Endothelial cell (in vitro differentiated cells): ENCODE results near the gene ABCA6. TPM values are rescaled to one million over a fixed set of nuclear protein-coding genes. Genes with fewer than 3 reads are reported as not detected.

Experiments
- DNase-seq: peaks from one replicate; pipeline ENCODE4 v3.0.0; 2021; ENCODE audit warnings: low spot score
- H3K27ac Mint-ChIP-seq: one replicate; pipeline ENCODE4 v1.8.0; 2021; ENCODE audit warnings: mixed read lengths, inconsistent platforms; ENCODE audit not compliant: unreplicated experiment
- H3K27me3 Mint-ChIP-seq: one replicate; pipeline ENCODE4 v1.8.0; 2021; ENCODE audit warnings: mild to moderate bottlenecking, moderate library complexity, mixed read lengths, inconsistent platforms; ENCODE audit not compliant: unreplicated experiment
- H3K36me3 Mint-ChIP-seq: one replicate; pipeline ENCODE4 v1.8.0; 2021; ENCODE audit warnings: mild to moderate bottlenecking, low read depth, mixed read lengths, inconsistent platforms; ENCODE audit not compliant: unreplicated experiment
- H3K4me1 Mint-ChIP-seq: one replicate; pipeline ENCODE4 v1.8.0; 2021; ENCODE audit warnings: mild to moderate bottlenecking, mixed read lengths, inconsistent platforms; ENCODE audit not compliant: unreplicated experiment
- H3K4me3 Mint-ChIP-seq: one replicate; pipeline ENCODE4 v1.8.0; 2021; ENCODE audit warnings: mild to moderate bottlenecking, mixed read lengths, inconsistent platforms; ENCODE audit not compliant: unreplicated experiment
- H3K9me3 Mint-ChIP-seq: one replicate; pipeline ENCODE4 v1.8.0; 2021; ENCODE audit warnings: mixed read lengths, inconsistent platforms; ENCODE audit not compliant: unreplicated experiment
- total RNA-seq: library from RNA; stranded (reverse); fragmentation: NEBNext Ultra II Directional; extraction: Animal tissue kit (Norgen Biotek cat#: 25700); gene quantifications from one replicate; pipeline ENCODE4 v1.2.1, GENCODE V29; 2021; ENCODE audit not compliant: unreplicated experiment
- TF ChIP-seq, protein P1 (sequence below): fragments of 200-600 bp; sonication (generic); IDR thresholded peaks from one replicate; pipeline ENCODE4 v1.5.0; 2021; ENCODE audit warnings: antibody characterized with exemption; ENCODE audit not compliant: unreplicated experiment

The ABCA6 gene
- total RNA-seq, 1 donor from 2014 or later: 0.38 TPM

DNA sequence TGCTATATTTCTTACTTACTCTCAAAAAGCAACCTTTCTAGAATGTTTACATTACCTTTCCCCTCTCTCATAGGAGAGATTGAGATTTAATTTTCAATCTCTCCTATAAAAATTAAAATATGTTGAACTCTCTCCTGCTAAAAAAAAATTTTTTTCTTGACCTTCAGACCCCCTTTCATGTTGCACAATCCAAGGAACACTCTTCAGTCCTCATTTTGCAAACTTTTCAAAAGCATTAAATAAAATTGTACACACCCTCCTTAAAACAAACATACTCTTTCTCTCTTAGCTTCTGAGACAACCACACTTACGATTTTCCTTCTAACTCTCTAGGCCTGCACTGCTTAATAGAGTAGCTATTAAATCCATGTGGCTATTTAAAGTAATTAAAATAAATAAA lies 8.6 kb upstream of the ABCA6 start:
- Mint-ChIP-seq H3K4me3 (no peak overlapping the region), H3K4me1 (peaks cover 4% of the 10 kb centered on the region), H3K27ac (no peak overlapping the region), H3K9me3 (no peaks in the 10 kb centered on the region), H3K36me3 (no peaks in the 10 kb centered on the region), H3K27me3 (no peaks in the 10 kb centered on the region)
- DNase-seq: no peak
- TF ChIP-seq, protein P1, sequence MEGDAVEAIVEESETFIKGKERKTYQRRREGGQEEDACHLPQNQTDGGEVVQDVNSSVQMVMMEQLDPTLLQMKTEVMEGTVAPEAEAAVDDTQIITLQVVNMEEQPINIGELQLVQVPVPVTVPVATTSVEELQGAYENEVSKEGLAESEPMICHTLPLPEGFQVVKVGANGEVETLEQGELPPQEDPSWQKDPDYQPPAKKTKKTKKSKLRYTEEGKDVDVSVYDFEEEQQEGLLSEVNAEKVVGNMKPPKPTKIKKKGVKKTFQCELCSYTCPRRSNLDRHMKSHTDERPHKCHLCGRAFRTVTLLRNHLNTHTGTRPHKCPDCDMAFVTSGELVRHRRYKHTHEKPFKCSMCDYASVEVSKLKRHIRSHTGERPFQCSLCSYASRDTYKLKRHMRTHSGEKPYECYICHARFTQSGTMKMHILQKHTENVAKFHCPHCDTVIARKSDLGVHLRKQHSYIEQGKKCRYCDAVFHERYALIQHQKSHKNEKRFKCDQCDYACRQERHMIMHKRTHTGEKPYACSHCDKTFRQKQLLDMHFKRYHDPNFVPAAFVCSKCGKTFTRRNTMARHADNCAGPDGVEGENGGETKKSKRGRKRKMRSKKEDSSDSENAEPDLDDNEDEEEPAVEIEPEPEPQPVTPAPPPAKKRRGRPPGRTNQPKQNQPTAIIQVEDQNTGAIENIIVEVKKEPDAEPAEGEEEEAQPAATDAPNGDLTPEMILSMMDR: no peak

DNA sequence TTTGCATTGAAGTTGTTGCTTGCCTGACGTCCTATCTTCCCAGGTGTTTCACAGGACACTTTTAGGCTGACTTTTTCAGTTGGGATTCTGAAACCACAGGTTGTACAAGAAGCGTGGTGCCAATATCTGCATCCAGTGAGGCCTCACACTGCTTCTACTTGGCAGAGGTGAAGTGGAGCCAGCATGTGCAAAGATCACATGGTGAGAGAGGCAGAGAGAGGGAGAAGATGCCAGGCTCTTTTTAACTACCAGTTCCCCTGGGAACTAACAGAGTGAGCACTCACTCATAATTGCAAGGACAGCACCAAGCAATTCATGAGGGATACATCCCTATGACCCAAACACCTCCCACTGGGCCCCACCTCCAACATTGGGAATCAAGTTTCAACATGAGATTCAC lies 5.8 kb upstream of the ABCA6 start:
- Mint-ChIP-seq H3K4me3 (no peak overlapping the region), H3K36me3 (no peaks in the 10 kb centered on the region), H3K27me3 (peaks cover 2% of the 10 kb centered on the region), H3K9me3 (no peaks in the 10 kb centered on the region), H3K27ac (no peak overlapping the region), H3K4me1 (peaks cover 6% of the 10 kb centered on the region)
- no peak for DNase-seq
- TF ChIP-seq, protein P1: no peak

DNA sequence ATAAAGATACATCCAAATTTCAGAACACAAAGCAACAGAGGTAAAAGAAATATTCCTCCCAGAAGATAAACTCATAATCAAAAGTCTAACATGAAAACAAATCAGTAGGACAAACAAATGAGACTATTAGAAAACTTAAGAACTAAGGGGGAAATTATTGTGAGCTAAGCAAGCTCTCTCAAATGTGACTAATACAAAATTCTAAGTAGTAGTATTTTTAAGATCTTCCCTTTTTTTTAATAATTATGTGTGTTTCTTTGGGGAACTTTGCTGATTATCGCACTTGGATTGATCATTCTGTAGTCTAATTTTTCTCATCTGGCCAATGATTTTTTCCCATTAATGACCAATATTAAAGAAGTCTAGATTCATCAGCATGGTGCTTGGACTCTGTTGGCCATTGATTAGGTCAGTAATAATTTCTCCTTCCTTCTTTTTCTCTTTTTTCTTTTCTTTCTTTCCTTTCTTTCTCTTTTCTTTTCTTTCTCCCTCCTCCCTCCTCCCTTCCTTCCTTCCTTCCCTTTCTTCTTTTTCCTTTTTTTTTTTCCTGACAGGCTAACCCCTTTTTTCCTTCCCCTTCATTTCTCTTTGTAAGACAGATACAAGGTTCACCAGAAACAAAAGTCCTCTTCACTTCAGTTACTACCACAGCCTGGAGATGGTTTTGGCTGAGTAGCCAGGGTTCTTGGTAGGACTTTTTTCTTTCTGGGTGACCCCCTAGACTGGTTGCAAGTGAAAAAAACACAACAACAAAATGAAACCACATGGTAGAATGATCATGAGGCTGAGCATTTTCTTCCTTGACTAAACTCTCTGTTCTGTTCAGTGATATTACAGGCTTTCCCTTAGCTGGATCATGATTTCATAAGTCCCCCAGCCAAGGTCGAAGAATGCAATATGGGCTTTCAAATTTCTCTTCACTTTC lies 2.9 kb upstream of the ABCA6 start:
- Mint-ChIP-seq H3K27ac (no peak overlapping the region), H3K9me3 (no peaks in the 10 kb centered on the region), H3K4me3 (no peak overlapping the region), H3K27me3 (peaks cover 2% of the 10 kb centered on the region), H3K36me3 (no peaks in the 10 kb centered on the region), H3K4me1 (peaks cover 4% of the 10 kb centered on the region)
- DNase-seq: no peak
- TF ChIP-seq, protein P1: no peak

DNA sequence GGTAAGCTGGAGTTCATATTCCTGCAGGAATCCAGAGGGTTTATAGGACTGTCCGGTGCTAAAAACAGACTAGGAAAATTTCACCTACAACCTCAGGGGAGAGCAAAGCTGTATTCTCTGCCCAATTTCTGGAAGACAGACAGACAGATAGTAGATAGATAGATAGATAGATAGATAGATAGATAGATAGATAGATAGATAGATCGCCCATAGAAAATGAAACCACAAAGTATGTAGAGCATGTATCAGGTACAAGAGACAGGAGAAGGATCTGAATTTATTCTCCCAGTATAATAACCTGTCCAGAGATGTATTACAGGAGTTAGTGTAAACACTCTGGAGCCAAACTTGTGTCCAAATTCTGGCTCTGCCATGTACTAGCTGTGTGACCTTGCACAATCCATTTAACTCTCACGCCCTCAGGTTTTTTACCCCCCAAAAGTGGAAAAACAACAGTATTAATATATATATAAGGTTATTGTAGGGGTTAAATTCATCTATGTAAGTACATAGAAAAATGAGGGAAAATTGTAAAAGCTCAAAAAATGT lies 2.1 kb upstream of the ABCA6 start:
- Mint-ChIP-seq H3K4me3 (no peak overlapping the region), H3K9me3 (no peaks in the 10 kb centered on the region), H3K36me3 (no peaks in the 10 kb centered on the region), H3K27ac (no peak overlapping the region), H3K4me1 (peaks cover 2% of the 10 kb centered on the region), H3K27me3 (peaks cover 2% of the 10 kb centered on the region)
- DNase-seq: no peak
- TF ChIP-seq, protein P1: no peak

DNA sequence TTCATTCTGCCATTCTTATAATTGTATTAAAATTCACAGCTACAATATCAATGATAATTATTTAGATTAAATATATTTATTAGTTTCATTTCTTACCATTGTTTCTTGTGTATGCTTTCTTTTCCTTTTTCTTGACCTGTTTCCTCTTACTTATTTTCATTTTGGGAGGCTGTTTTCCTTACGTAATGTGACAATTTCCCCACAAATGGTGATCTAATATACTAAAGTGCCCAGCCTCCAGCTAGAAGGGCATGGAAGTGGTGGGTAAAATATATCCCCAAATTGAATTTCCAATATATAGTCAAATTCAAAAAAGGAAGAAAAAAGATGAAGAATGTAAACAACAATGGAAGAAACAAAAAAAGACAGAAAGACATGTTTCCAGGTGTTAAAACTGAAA lies 1.5 kb upstream of the ABCA6 start:
- TF ChIP-seq, protein P1: no peak
- no peaks in the 10 kb centered on the region for H3K36me3 Mint-ChIP-seq
- DNase-seq: no peak

More for the DNA sequence above, 1.5 kb upstream of the ABCA6 start:
- no peak overlapping the region for H3K4me3 Mint-ChIP-seq
- H3K27me3 Mint-ChIP-seq: peaks cover 2% of the 10 kb centered on the region
- no peak overlapping the region for H3K27ac Mint-ChIP-seq
- peaks cover 2% of the 10 kb centered on the region for H3K4me1 Mint-ChIP-seq
- H3K9me3 Mint-ChIP-seq: no peaks in the 10 kb centered on the region
